ENCODE data around the gene UQCC5. TPM values are rescaled to one million over a fixed set of nuclear protein-coding genes. Genes with fewer than 3 reads are reported as not detected.

The UQCC5 gene
- total RNA-seq, 4 donors from 2014 or later, result 1.9 to 47.5 (median 18.7) TPM

- TF ChIP-seq CTCF (IDR thresholded peaks at IDR 0.05), result no peak
- TF ChIP-seq EP300 (IDR thresholded peaks at IDR 0.05), result no peak
- no peak for TF ChIP-seq POLR2A (IDR thresholded peaks at IDR 0.05)
- TF ChIP-seq POLR2AphosphoS5 (IDR thresholded peaks at IDR 0.05), result no peak
- Histone ChIP-seq H3K4me1 (peaks cover 0 to 72% (median 6%) of the 10 kb centered on the region in 3 donors), H3K36me3 (peaks cover 0 to 45% of the 10 kb centered on the region in 2 donors), H3K27ac (peak overlapping the region in 3 of 4 donors; percentile 69 to 78 (median 76)), H3K4me3 (peak overlapping the region in 1 of 2 donors; percentile 46), H3K27me3 (no peaks in the 10 kb centered on the region), H3K9me3 (no peaks in the 10 kb centered on the region)
- no peak for ATAC-seq
- WGBS, 2 donors (ENCODE audit: low coverage in 1 of 2), result 79 to 100% methylated on average over 2 of the region's 7 CpGs
These were observed 42.0 kb upstream of the UQCC5 start for GRCh38 chr3:52494445-52494844.

GRCh38 chr3:52494886-52495495, 41.4 kb upstream of the UQCC5 start, which contains the start of gene STAB1:
STAB1 (plus strand) TSS chr3:52495338; CDS start chr3:52495414, 76 bp downstream.
- Histone ChIP-seq H3K27me3 (no peaks in the 10 kb centered on the region), H3K27ac (peak within 1 kb of the TSS in 3 of 4 donors; percentile 69 to 78 (median 76)), H3K36me3 (peaks cover 0 to 40% of the 10 kb centered on the region in 2 donors), H3K4me1 (peaks cover 0 to 67% (median 6%) of the 10 kb centered on the region in 3 donors), H3K9me3 (no peaks in the 10 kb centered on the region), H3K4me3 (peak within 1 kb of the TSS; percentile 13 to 46)
- peak; percentile 56 for ATAC-seq
- 43% methylated on average over 6 of the region's 25 CpGs; no CpG with 5 or more reads in 1 of the 2 donors for WGBS, 2 donors (ENCODE audit: low coverage in 1 of 2)
- TF ChIP-seq POLR2A (IDR thresholded peaks at IDR 0.05), result peak in 1 of 2 donors; percentile 25
- TF ChIP-seq POLR2AphosphoS5 (IDR thresholded peaks at IDR 0.05), result peak; percentile 38
- TF ChIP-seq CTCF (IDR thresholded peaks at IDR 0.05), result no peak

GRCh38 chr3:52495777-52496602, 40.4 kb upstream of the UQCC5 start:
- peak; percentile 52 for ATAC-seq
- H3K27ac ChIP-seq, result peak overlapping the region in 3 of 4 donors; percentile 69 to 78 (median 76)
- H3K4me1 ChIP-seq, result peaks cover 0 to 59% (median 6%) of the 10 kb centered on the region in 3 donors
- H3K4me3 ChIP-seq, result peak overlapping the region; percentile 13 to 46
- peaks cover 0 to 30% of the 10 kb centered on the region in 2 donors for H3K36me3 ChIP-seq
- TF ChIP-seq POLR2A (IDR thresholded peaks at IDR 0.05) (peak in 1 of 2 donors; percentile 10), POLR2AphosphoS5 (IDR thresholded peaks at IDR 0.05) (peak; percentile 53), CTCF (IDR thresholded peaks at IDR 0.05) (no peak)
- H3K9me3 ChIP-seq, result no peaks in the 10 kb centered on the region
- no peaks in the 10 kb centered on the region for H3K27me3 ChIP-seq
- no CpG with 5 or more reads among the region's 16 CpGs for WGBS, 2 donors (ENCODE audit: low coverage in 1 of 2)

GRCh38 chr3:52498137-52499054, 38.0 kb upstream of the UQCC5 start:
- peaks cover 0 to 35% (median under 1%) of the 10 kb centered on the region in 3 donors for H3K4me1 ChIP-seq
- peak; percentile 37 for ATAC-seq
- TF ChIP-seq CTCF (IDR thresholded peaks at IDR 0.05), result no peak
- no peak for TF ChIP-seq EP300 (IDR thresholded peaks at IDR 0.05)
- no peak for TF ChIP-seq POLR2A (IDR thresholded peaks at IDR 0.05)
- no peak for TF ChIP-seq POLR2AphosphoS5 (IDR thresholded peaks at IDR 0.05)
- H3K27ac ChIP-seq, result peak overlapping the region in 2 of 4 donors; percentile 31 to 41
- H3K27me3 ChIP-seq, result no peaks in the 10 kb centered on the region
- no peak overlapping the region for H3K4me3 ChIP-seq
- H3K9me3 ChIP-seq, result no peaks in the 10 kb centered on the region
- WGBS, 2 donors (ENCODE audit: low coverage in 1 of 2), result 92% methylated on average over 4 of the region's 24 CpGs; no CpG with 5 or more reads in 1 of the 2 donors
- H3K36me3 ChIP-seq, result peaks cover 0 to 12% of the 10 kb centered on the region in 2 donors
